OCI-M2 (cell line): ENCODE data around the gene NPAS2.

Source experiments
- DNase-seq: peaks from one replicate; lab custom pipeline; 2025; ENCODE audit not compliant: unreplicated experiment; lab: John Stamatoyannopoulos, UW

Gene NPAS2

DNA sequence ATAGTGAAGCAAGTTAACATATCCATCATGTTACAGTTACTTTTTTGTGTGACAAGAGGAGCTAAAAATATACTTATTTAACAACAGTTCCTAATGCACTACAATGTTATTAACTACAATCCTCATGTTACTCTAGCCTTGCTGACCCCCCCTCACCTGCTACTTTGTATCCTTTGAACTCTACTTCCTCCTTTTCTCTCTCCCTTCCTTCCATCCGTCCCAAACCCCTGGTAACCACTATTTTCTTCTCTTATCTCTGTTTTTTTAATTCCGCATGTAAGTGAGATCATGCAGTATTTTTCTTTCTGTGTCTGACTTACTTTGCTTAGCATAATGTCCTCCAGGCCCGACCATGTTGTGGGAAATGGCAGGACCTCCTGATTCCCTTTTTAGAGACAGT is 59.4 kb downstream of the NPAS2 start:
- no peak for DNase-seq

DNA sequence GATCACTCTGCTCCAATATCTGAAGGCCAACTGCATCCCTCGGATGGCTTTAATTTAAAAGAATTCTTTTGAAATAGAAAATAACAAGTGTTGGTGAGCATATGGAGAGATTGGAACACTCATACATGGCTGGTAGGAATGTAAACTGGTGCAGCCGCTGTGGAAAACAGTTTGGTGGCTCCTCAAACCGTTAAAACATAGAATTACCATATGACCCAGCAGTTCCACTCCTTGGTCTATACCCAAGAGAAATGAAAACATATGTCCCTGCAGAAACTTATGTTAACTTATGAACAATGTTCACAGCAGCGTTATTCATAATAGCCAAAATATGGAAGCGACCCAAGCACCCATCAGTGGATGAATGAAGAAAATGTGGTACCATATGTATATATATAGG is 60.1 kb downstream of the NPAS2 start:
- no peak for DNase-seq

DNA sequence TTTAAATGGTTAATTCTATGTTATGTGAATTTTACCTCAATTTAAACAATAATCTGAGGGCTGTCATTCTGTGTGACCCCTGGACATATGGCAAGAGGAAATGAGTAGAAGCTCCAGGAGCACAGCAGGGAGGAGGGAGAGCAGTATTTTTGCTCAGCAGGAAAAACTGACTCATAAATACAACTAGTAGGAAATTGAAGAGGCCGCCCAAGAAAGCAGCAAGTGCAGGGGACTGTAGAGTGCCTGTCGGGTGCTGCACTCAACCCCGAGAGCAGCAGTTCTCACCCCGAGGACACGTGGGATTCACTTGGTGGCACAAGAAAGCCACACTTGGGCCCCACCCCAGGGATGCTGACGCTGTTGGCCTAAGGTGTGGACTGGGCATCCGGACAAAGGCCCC is 60.8 kb downstream of the NPAS2 start:
- no peak for DNase-seq

DNA sequence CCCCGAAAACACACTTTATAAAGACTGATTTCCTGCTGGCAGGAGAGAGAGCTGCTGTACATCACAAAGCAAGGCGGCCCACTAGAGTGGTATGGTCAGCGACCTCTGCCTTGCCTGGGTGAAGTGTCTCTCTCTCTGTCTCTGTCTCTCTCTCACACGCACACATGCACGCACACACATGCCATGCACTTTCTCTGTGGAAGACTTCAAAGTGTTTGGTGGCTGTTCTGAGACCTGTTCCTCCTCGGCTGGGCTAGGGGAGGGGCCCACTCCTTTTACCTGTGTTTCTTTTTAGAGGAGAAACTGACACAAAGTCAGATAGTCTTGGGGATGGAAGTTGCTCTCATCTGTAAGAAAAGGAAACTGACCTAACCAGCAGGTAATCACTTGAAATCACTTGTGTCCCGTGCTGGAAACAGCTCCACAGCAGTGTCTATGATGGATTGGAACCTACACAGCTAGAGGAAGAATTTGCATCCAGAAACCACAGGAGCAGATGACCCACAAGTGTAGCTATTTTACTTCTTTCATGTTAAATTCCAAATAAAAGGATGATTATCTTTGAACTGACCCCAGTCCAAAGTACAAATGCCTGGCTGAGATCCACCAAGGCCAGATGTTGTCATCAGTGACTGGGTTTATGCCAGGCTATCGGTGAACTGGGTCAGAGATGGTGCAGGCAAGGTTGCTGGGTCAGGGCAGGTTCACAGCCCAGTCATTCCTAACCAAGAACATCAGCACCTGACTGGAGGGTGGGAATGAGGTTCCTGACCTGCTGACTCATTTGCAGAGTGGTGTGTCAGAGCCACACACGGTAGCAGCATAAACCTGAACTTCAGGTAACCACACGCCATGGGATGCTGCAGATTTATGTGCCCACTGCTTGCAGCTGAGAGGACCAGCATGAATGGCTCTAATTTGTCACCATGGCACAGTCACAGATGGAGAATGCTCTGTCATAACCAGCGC is 63.0 kb downstream of the NPAS2 start:
- DNase-seq = no peak

DNA sequence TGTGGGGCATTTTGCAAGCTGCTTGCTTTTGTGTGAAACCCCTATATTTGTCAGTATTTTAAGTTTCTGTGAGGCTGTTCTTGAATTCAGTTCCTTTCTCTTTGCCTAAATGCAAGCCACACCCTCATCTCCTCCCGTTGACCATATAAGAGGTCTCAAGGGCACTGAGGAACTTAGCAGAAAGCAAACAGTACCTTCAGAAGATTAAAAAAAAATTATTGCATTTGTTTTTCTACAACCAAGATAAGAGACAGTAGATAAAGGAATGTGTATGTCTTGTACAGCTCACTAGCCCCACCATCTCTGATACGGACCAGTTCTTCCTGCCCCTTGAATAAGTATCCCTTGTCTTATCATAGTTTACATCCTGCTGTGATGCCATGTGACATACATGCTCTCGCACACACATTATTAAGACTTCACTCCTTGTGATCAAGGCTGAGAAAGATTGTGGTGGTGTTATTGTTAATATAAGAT is 64.2 kb downstream of the NPAS2 start:
- DNase-seq = no peak

DNA sequence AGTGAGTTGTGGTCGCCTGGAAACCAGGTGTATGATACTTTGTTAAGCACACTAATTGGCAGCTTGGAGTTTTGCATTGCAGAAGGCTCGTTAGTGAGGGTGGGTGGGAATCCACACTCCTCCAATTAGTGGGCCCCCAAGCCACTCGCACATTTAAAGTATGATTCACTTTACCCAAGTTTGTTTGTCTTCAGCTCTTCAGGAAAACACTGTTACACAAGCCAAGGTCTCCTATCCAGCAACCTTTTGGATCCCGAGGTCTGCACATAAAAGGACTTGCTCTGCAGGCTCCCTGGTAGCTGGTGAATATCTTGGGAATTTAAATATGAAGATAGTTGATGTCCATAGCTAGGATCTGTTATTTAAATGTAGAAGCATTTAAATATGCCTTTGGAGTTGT is 66.1 kb downstream of the NPAS2 start:
- DNase-seq = no peak

DNA sequence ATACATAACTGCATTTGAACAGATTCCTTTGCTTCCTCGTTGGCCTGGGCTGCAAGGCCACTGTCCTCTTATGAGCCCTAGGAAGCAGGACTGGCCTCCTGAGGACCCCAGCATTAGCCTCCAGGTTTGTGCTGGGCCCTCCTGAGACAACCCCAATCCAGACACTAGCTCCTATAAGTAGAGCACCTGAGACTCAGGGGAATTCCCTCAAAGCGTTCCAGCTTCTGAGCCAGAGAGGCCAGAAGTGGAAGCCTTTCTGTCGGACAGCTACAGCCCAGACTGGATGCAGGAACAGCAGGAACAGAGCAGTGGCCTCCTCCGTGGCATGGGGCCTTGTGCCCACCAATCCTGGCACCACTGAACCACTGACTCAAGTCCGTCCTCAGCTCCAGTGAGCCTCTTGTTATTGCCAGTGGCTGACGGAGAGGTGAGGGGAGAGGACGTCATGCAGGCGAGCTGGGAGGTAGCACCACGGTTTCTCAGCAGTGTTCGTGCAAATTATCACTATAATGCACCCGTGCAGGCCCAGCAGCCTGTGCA is 67.2 kb downstream of the NPAS2 start:
- no peak for DNase-seq

DNA sequence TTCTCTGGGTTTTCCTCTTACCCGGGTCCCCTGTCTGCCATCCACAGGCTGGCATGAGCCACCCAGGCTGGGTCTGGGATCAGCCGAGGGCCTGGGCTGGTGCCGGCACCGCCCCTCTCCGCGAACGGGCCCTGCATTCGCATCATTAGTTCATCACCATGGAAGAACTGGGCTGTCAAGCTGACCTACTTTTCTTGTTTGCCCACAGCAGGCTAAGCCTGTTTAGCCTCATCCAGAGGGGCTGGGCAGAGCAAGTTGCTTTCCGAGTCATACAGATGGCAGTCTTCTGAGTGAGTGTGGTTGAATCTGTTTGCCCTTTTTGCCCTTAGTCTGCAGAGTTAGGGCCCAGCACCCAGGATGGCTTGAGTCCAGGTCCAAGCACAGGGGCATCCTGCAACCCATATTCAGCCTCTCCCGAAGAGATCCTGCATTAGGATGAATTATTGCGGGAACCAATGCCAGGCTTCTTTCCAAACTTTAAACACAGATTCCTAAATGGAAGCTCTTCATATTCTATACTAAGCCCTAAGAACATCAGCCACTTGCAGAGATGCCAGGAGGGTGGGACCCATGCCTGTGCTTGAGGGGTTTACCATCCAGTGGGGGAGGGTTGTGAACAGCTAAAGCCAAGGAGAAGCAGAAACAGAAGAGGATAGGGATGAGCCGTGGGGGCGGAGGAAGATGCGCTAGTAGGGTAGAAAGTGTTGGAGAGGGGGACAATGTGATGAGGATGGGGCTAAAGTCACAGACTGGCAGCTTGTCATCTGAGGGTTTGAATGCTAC is 68.0 kb downstream of the NPAS2 start:
- DNase-seq = no peak

DNA sequence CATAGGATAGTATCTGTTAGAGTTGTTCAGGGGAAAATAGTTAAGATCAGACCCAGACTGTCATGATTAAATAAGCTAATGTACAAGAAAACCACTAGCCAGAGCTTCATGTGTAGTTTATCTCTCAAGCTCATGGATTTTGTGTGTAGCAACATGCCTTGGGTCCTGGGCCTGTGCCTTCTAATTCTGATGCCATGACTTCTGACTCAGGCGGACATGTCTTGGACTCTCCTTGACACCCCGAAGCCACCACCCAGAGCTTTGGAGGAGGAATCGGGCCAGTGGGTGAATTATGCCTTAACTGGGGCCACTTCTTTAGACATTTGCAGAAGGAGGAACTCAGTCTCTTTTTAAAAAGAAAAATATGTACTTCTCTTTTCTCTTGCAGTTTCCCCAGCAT is 68.7 kb downstream of the NPAS2 start:
- DNase-seq = no peak

DNA sequence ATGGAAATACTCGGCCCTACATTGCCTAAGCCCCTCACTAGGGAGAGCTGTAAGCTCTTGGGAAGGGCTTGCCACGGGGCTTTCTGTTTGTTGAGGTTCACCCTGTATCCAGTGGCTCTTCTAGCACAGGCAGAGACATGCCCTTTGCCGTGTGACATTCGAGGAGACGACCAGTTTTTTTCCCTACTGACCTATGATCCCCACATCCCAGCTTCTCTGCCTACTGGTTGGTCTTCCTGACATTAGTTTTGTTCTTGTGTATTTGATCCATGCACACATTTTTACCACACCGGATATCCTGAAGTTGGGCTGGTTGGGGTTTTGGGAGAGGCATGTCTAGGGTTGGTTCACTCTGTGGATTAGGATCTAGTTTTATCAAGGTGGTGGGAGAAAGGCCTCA is 69.3 kb downstream of the NPAS2 start:
- DNase-seq = no peak

DNA sequence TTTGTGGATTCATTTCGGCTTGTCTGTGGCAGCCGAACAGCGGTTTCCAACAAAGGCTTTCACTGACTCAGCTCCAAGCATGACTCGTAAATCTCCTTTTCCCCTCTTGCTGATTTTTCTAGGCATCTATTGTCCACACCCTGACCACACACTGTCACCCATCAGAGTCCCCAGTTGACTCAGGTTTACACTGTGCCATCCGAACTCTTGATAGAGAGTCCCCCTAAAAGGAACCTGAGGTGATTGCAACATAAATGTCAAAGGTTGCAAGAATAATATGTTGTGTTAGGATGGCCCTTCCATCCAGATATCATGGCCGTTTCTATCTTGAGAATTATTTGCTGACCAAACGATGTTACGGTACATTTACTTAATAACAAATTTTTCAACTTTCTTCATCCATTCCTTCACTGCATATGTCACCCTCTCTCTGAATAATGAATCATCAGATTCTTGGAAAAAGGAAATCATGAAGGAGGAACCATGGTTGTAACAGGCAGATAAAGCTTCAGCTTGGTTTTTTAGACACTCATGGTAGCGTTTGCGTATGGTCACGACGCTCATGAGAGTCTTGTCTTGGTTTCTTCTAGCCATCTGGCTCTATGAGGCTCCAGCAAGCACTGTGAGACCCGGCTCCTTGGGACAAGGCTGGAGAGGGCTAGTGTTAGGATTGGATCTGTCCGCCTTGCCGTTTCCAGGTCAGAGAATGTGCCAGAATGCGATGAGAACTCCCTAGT is 72.1 kb downstream of the NPAS2 start:
- DNase-seq = no peak

DNA sequence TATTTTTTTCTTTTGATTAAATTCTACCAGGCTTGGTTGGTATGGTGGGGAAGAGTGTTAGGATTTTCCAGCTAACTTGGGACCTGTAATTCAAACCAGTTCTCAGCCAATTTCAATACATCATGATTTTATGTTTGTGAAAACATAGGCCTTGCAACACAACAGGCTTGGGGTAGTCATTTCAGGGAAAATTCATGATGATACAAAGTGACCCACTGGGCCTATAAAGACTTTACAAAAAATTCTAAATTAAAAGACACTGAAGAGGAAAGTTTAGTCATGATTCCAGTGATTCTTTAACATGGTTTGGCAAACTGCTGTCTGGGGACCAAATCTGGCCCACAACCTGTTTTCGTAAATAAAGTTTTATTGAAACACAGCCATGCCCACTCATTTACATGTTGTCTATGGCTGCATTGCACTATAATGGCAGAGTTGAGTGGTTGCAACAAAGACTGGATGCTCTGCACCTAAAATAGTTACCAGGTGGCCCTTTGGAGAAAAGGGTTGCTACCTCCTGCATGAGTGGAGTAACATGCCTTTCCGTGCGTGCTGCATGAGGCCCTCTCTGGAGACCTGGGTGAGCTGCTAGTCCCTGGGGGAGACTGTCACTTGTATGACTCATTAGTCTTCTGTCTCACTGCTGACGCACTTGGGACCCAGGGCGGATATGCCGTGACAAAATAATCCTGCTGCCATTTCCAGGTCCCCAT is 73.6 kb downstream of the NPAS2 start:
- no peak for DNase-seq

DNA sequence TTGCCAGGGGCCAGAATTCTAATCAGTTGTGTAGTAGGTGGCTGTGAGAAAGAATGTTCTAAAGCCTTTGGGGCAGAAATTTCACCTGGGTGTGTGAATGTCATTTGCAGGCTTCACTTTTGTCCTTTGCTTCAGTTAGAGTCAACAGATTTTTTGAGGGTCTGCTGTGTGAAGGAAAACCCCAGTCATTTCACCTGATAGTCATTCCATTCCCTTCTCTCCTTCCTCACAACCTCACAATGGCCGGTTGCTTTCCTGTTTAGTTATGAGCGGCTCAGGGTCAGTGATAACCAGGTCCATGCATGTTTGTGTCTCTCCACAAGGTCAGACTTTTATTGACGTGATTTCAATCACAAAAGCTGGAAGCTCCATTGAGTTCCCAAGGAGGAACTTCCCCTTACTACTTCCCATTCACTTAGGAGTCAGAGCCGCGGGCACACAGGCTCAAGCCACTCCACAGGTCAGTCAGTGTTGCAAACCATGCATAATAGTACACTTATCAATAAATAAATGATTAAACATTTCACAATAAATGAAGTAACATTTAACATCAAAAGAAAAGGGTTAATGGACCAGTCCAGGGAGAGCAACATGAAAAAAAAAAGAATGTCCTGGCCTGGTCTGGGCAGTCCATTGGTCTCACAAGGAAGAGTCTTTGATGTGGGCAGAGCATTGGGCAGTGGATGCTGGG is 74.3 kb downstream of the NPAS2 start:
- DNase-seq = no peak

DNA sequence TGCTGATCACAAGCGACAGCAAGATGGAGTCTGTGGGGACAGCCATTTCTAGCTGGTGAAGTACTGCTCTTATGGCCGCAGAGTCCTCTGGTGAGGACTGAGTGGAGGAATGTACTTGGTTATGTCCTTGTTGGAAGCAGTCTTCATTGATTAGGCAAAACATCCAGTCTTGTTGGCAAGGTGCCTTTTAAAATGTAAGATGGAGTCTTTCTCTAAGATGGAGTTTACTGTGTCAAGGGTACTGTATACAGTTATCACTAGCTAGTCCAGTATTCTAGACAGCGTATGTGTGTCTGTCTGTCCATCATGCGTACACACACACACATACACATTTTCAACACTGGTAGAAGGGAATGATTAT is 74.8 kb downstream of the NPAS2 start:
- no peak for DNase-seq

DNA sequence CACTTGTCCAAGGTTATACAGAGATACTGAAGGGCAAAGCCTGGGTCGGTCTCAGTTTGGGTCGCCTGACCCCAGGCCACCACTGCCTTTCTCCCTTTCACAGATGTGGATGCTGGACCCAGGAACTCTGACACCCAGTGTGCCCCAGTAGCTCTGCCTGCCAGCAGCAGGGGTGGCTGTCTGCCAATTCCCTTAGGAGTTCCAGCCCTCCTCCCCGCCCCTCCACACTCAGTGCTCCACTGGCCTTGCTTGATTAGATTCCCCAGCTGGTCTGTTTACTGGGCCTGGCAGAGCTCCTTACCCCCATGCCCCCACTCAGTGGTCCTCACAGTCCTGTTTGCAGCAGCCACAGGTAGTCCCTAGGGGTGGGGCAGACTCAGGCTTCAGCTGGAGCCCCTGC is 75.5 kb downstream of the NPAS2 start:
- DNase-seq = no peak

DNA sequence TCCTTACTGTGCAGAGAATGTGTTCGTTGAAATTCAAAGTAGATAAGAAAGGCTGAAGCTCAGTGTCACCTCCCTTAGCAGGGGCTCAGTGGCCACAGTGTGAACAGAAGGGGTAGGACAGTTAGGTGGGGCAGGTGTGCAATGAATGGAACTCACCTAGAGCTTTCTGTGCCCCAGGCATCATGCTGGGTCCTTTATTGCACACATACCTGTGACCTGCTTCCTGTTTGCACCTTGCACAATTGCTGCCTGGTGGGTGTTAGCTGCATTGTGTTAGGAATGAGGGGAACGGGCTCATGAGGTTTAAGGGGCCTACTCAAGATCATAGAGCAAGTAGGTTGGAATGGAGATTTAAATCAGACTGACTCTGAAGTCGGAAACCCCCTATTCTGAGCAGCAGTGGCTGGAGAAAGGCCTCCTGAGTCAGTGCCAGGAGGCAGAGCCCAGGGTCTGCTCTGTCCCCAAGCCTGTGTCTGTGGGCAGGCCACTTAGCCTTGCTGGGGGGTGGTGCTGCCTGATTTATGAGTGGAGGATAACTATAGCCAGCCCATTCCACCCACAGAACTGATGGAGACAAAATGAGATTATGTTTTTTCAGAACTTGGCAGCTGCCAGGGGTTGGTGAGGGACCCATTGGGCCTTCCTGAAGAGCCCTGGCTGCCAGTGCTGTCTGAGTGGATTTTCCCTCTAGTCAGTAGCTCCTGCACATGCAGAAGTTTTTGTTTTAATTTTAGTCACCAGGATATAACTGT is 76.2 kb downstream of the NPAS2 start:
- no peak for DNase-seq

DNA sequence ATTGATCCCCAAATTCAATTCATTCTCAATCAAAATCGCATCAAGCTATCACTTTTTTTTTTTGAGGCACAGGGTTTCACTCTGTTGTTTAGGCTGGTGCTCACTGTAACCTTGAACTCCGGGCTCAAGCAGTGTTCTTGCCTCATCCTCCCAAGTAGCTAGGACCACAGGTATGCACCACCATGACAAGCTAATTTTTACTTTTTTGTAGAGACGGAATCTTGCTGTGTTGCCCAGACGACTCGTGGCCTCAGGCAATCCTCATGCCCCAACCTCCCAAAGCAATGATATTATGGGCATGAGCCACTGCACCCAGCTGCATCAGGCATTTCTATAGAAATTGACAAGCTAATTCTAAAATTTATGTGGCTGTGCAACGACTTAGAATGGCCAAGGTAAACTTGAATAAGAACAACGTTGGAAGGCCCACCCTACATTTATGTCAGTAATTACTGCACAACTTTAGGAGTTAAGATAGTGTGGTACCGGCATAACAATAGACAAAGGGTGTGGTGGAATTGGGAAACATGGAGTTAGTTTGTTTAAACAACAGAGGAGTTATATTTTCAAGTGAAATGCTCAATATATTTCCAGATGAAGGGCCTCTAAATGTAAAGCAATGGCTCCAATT is 78.2 kb downstream of the NPAS2 start:
- no peak for DNase-seq

DNA sequence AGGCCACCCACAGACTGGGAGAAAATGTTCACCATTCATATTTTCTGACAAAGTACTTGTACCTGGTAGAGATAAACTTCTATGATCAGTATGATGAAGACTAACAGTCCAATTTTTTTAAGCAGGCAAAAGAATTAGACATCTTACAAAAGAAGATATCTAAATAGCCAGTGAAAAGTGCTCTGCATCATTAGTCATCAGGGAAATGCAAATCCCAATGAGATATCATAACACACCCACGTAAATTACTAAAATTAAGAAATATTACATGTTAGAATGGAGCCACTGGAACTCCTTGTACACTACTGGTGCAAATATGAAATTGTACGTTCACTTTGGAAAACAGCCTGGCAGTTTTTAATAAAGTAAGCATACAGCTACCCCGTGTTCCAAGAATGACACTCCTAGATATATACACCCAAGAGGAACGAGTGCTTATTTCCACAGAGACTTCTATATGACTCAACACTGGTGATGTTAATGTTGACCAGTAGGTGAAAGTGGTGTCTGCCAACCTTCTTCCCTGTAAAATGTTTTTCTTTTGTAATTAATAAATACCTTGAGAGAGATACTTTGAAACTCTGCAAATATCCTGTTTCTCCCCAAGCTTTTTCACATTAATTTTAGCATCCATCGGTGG is 80.3 kb downstream of the NPAS2 start:
- no peak for DNase-seq
